Measurements from ENCODE around the gene SLFN12L. TPM values are rescaled to one million over a fixed set of nuclear protein-coding genes. Genes with fewer than 3 reads are reported as not detected.

SLFN12L gene
- total RNA-seq, 1 experiment from 2014 or later: 0.13 TPM

- TF ChIP-seq ZBTB43 (CRISPR knock-in tag; IDR thresholded peaks at IDR 0.05) (no peak), ZNF425 (CRISPR knock-in tag; conservative IDR thresholded peaks at IDR 0.05) (no peak), SOX15 (CRISPR knock-in tag; IDR thresholded peaks at IDR 0.05) (no peak), NFE2L1 (CRISPR knock-in tag; IDR thresholded peaks at IDR 0.05) (no peak), FOXP4 (CRISPR knock-in tag; IDR thresholded peaks at IDR 0.05) (no peak)
Observed at GRCh38 chr17:35548208-35548810, 10.8 kb upstream of the SLFN12L start (continued).

GRCh38 chr17:35546487-35546886 is 9.0 kb upstream of the SLFN12L start:
- ChIA-PET POLR2A (no interaction called here), CTCF (no interaction called here)
- Mint-ChIP-seq H3K27me3 (ENCODE audit: low read depth) (peaks cover 36% of the 10 kb centered on the region), H3K4me1 (peaks cover 4% of the 10 kb centered on the region), H3K36me3 (no peaks in the 10 kb centered on the region), H3K4me3 (no peak overlapping the region), H3K27ac (no peak overlapping the region), H3K9me3 (no peaks in the 10 kb centered on the region)
- no peak for ATAC-seq
- no peak for DNase-seq (ENCODE audit: low spot score)
- TF ChIP-seq FOXJ3 (CRISPR knock-in tag; IDR thresholded peaks at IDR 0.05; ENCODE audit: borderline replicate concordance): no peak
- TF ChIP-seq ZNF232 (CRISPR knock-in tag; IDR thresholded peaks at IDR 0.05): no peak

- H3K27me3 Mint-ChIP-seq (ENCODE audit: low read depth): peaks cover 39% of the 10 kb centered on the region
- H3K27ac Mint-ChIP-seq: no peak overlapping the region
- no peaks in the 10 kb centered on the region for H3K36me3 Mint-ChIP-seq
- no peak for DNase-seq (ENCODE audit: low spot score)
- CTCF ChIA-PET: interaction anchor here (1.2 kb wide), 1 partner anchor 12 kb away, joined by 3 read pairs; no protein-coding TSS in a partner anchor
- H3K9me3 Mint-ChIP-seq: no peaks in the 10 kb centered on the region
- ATAC-seq: no peak
- H3K4me1 Mint-ChIP-seq: no peaks in the 10 kb centered on the region
- no peak overlapping the region for H3K4me3 Mint-ChIP-seq
- POLR2A ChIA-PET: no interaction called here
- no peak for TF ChIP-seq ZNF281 (CRISPR knock-in tag; IDR thresholded peaks at IDR 0.05)
- no peak for TF ChIP-seq ARID4B (CRISPR knock-in tag; IDR thresholded peaks at IDR 0.05; ENCODE audit: borderline replicate concordance)
- no peak for TF ChIP-seq FOXP4 (CRISPR knock-in tag; IDR thresholded peaks at IDR 0.05)
- TF ChIP-seq ZMAT4 (CRISPR knock-in tag; IDR thresholded peaks at IDR 0.05): no peak
- TF ChIP-seq ATF6 (CRISPR knock-in tag; IDR thresholded peaks at IDR 0.05): no peak
- no peak for TF ChIP-seq NFE2L1 (CRISPR knock-in tag; IDR thresholded peaks at IDR 0.05)
- TF ChIP-seq JUN (CRISPR knock-in tag; IDR thresholded peaks at IDR 0.05): no peak
- no peak for TF ChIP-seq PRRX2 (CRISPR knock-in tag; IDR thresholded peaks at IDR 0.05)
- no peak for TF ChIP-seq TEAD4 (CRISPR knock-in tag; IDR thresholded peaks at IDR 0.05)
- no peak for TF ChIP-seq FOXJ3 (CRISPR knock-in tag; IDR thresholded peaks at IDR 0.05; ENCODE audit: borderline replicate concordance)
Observed at GRCh38 chr17:35545150-35545549, 7.7 kb upstream of the SLFN12L start.

Measured in WTC11 (cell line).